DOHH2 (cell line): ENCODE results near the gene LBH.

Experiments used
- CTCF ChIP-seq: fragments of 200-600 bp; sonication (generic); IDR thresholded peaks from one replicate; pipeline ENCODE4 v1.5.1; 2014; ENCODE audit warnings: antibody characterized with exemption, mild to moderate bottlenecking, low read depth, low read length; ENCODE audit not compliant: poor library complexity, severe bottlenecking
- EZH2phosphoT487 ChIP-seq: fragments of 200-600 bp; sonication (generic); IDR thresholded peaks from 2 replicates; pipeline ENCODE4 v1.6.1; 2017; ENCODE audit warnings: borderline replicate concordance, mild to moderate bottlenecking, antibody characterized with exemption, low read length, moderate library complexity, mixed read lengths

GRCh38 chr2:30270166-30270565 lies 38.8 kb downstream of the LBH start:
- TF ChIP-seq CTCF, result no peak
- TF ChIP-seq EZH2phosphoT487, result no peak
